H9 (cell line): ENCODE measurements around the gene ITGA8. TPM values are rescaled to one million over a fixed set of nuclear protein-coding genes. Genes with fewer than 3 reads are reported as not detected.

Experiments
- DNase-seq: peaks from one replicate; pipeline ENCODE4 v3.0.0-alpha.2; 2017
- H2AFZ ChIP-seq: one replicate; pipeline ENCODE4 v1.6.1; 2013; ENCODE audit warnings: mild to moderate bottlenecking, low read length, control low read depth, moderate library complexity
- H2AK5ac ChIP-seq: 2 replicates; pipeline ENCODE4 v1.6.1; 2013; ENCODE audit warnings: low read length, control low read depth, mixed read lengths; ENCODE audit not compliant: insufficient read length
- H2BK120ac ChIP-seq: one replicate; pipeline ENCODE4 v1.6.1; 2013; ENCODE audit warnings: low read depth, mild to moderate bottlenecking, low read length, control low read depth, inconsistent platforms; ENCODE audit not compliant: poor library complexity, severe bottlenecking
- H2BK12ac ChIP-seq: 2 replicates; pipeline ENCODE4 v1.6.1; 2013; ENCODE audit warnings: low read length, control low read depth, mixed read lengths, low read depth; ENCODE audit not compliant: insufficient read length
- H2BK15ac ChIP-seq: 2 replicates; pipeline ENCODE4 v1.6.1; 2013; ENCODE audit warnings: low read depth, low read length, control low read depth
- H2BK20ac ChIP-seq: one replicate; pipeline ENCODE4 v1.6.1; 2013; ENCODE audit warnings: low read depth, mild to moderate bottlenecking, low read length, control low read depth, inconsistent platforms; ENCODE audit not compliant: poor library complexity, severe bottlenecking
- H2BK5ac ChIP-seq: 2 replicates; pipeline ENCODE4 v1.6.1; 2013; ENCODE audit warnings: low read length, control low read depth, mixed read lengths; ENCODE audit not compliant: insufficient read length
- H3K14ac ChIP-seq: 2 replicates; pipeline ENCODE4 v1.6.1; 2013; ENCODE audit warnings: low read length, control low read depth; ENCODE audit not compliant: insufficient read depth
- H3K18ac ChIP-seq: 2 replicates; pipeline ENCODE4 v1.6.1; 2013; ENCODE audit warnings: low read depth, mild to moderate bottlenecking, mixed read lengths, low read length, control low read depth; ENCODE audit not compliant: insufficient read length
- H3K23ac ChIP-seq: 2 replicates; pipeline ENCODE4 v1.6.1; 2013; ENCODE audit warnings: low read length, control low read depth, mixed read lengths, low read depth; ENCODE audit not compliant: insufficient read length
- H3K23me2 ChIP-seq: 2 replicates; pipeline ENCODE4 v1.6.1; 2013; ENCODE audit warnings: low read depth, mild to moderate bottlenecking, mixed read lengths, low read length, control low read depth; ENCODE audit not compliant: insufficient read length, poor library complexity, severe bottlenecking
- H3K27ac ChIP-seq: 2 replicates; pipeline ENCODE4 v1.5.1; 2013; ENCODE audit warnings: low read length, control low read depth, mixed read lengths, low read depth; ENCODE audit not compliant: insufficient read length
- H3K27me3 ChIP-seq: 2 replicates; pipeline ENCODE4 v1.6.1; 2013; ENCODE audit warnings: low read length, control low read depth, inconsistent platforms; ENCODE audit not compliant: insufficient read depth
- H3K4ac ChIP-seq: 2 replicates; pipeline ENCODE4 v1.6.1; 2013; ENCODE audit warnings: low read depth, mild to moderate bottlenecking, control low read depth, inconsistent platforms, low read length, moderate library complexity
- H3K4me1 ChIP-seq: 2 replicates; pipeline ENCODE4 v1.6.1; 2013; ENCODE audit warnings: low read length, control low read depth, inconsistent platforms; ENCODE audit not compliant: insufficient read depth
- H3K4me2 ChIP-seq: 2 replicates; pipeline ENCODE4 v1.6.1; 2013; ENCODE audit warnings: low read length, control low read depth, mixed read lengths; ENCODE audit not compliant: insufficient read length, insufficient read depth
- H3K56ac ChIP-seq: 2 replicates; pipeline ENCODE4 v1.6.1; 2013; ENCODE audit warnings: low read depth, mild to moderate bottlenecking, mixed read lengths, low read length, control low read depth; ENCODE audit not compliant: insufficient read length
- H3K79me1 ChIP-seq: 2 replicates; pipeline ENCODE4 v1.6.1; 2013; ENCODE audit warnings: low read depth, mild to moderate bottlenecking, moderate library complexity, low read length, control low read depth, inconsistent platforms; ENCODE audit not compliant: insufficient read depth, poor library complexity, severe bottlenecking
- H3K79me2 ChIP-seq: 2 replicates; pipeline ENCODE4 v1.6.1; 2013; ENCODE audit warnings: low read length, control low read depth, inconsistent platforms; ENCODE audit not compliant: insufficient read depth
- H3K9ac ChIP-seq: 2 replicates; pipeline ENCODE4 v1.6.1; 2013; ENCODE audit warnings: low read length, control low read depth, mixed read lengths; ENCODE audit not compliant: insufficient read length; ENCODE audit errors: extremely low read depth
- H3K9me3 ChIP-seq: one replicate; pipeline ENCODE4 v1.6.1; 2013; ENCODE audit warnings: low read depth, low read length, inconsistent platforms; ENCODE audit not compliant: control insufficient read depth
- H3T11ph ChIP-seq: one replicate; pipeline ENCODE4 v1.6.1; 2013; ENCODE audit warnings: mild to moderate bottlenecking, low read length, control low read depth, inconsistent platforms
- H4K20me1 ChIP-seq: one replicate; pipeline ENCODE4 v1.6.1; 2013; ENCODE audit not compliant: control insufficient read depth, insufficient read length, insufficient read depth
- H4K5ac ChIP-seq: 2 replicates; pipeline ENCODE4 v1.6.1; 2013; ENCODE audit warnings: low read depth, mild to moderate bottlenecking, mixed read lengths, low read length, control low read depth; ENCODE audit not compliant: insufficient read length
- H4K8ac ChIP-seq: replicated peaks from 2 replicates; pipeline ENCODE4 v1.6.1; 2013; ENCODE audit warnings: low read length, control low read depth, mixed read lengths, low read depth; ENCODE audit not compliant: insufficient read length
- H4K91ac ChIP-seq: 2 replicates; pipeline ENCODE4 v1.6.1; 2013; ENCODE audit warnings: low read depth, mild to moderate bottlenecking, moderate library complexity, mixed read lengths, low read length, control low read depth; ENCODE audit not compliant: insufficient read length
- H3K27ac Mint-ChIP-seq, 3 experiments: 2 replicates in 2 of 3; 3 replicates in 1 of 3; pipeline ENCODE4 v1.8.0; 2020 to 2021; ENCODE audit warnings: mixed read lengths in 3 of 3, mild to moderate bottlenecking in 1 of 3, moderate library complexity in 1 of 3
- H3K27me3 Mint-ChIP-seq: 2 replicates; pipeline ENCODE4 v1.8.0; 2021; ENCODE audit warnings: low read depth, mild to moderate bottlenecking, moderate library complexity, mixed read lengths
- H3K36me3 Mint-ChIP-seq, 3 experiments: 2 replicates in 2 of 3; 3 replicates in 1 of 3; pipeline ENCODE4 v1.8.0; 2020 to 2021; ENCODE audit warnings: low read depth in 3 of 3, mixed read lengths in 3 of 3; ENCODE audit not compliant: insufficient read depth in 1 of 3
- H3K4me1 Mint-ChIP-seq, 2 experiments: 2 replicates each; pipeline ENCODE4 v1.8.0; 2020; ENCODE audit warnings: mixed read lengths in 2 of 2
- H3K4me3 Mint-ChIP-seq, 2 experiments: 2 replicates in 1 of 2; 3 replicates in 1 of 2; pipeline ENCODE4 v1.8.0; 2020 to 2021; ENCODE audit warnings: mild to moderate bottlenecking in 2 of 2, mixed read lengths in 2 of 2, moderate library complexity in 1 of 2
- H3K9me3 Mint-ChIP-seq, 2 experiments: 2 replicates in 1 of 2; 3 replicates in 1 of 2; pipeline ENCODE4 v1.8.0; 2020; ENCODE audit warnings: mild to moderate bottlenecking in 2 of 2, mixed read lengths in 2 of 2, moderate library complexity in 1 of 2
- WGBS: extraction: QIAGEN DNeasy Blood & Tissue Kit; methylation state at CpG from one replicate; pipeline ENCODE4 v1.1.7; 2013; ENCODE audit warnings: missing lambda C conversion rate, low lambda C conversion rate, mixed read lengths; ENCODE audit not compliant: insufficient read length; ENCODE audit errors: extremely low coverage; 5-methylcytosine and 5-hydroxymethylcytosine counted together
- total RNA-seq: library from RNA; stranded (reverse); gene quantifications from 2 replicates; pipeline ENCODE4 v1.2.1, GENCODE V29; 2021
- TF ChIP-seq, protein P1 (sequence below): fragments of 200-600 bp; sonication (generic); conservative IDR thresholded peaks from 3 replicates; pipeline ENCODE4 v1.8.0; 2021; ENCODE audit warnings: antibody characterized with exemption, mild to moderate bottlenecking

ITGA8 gene
- total RNA-seq, 1 experiment from 2014 or later = not detected

DNA sequence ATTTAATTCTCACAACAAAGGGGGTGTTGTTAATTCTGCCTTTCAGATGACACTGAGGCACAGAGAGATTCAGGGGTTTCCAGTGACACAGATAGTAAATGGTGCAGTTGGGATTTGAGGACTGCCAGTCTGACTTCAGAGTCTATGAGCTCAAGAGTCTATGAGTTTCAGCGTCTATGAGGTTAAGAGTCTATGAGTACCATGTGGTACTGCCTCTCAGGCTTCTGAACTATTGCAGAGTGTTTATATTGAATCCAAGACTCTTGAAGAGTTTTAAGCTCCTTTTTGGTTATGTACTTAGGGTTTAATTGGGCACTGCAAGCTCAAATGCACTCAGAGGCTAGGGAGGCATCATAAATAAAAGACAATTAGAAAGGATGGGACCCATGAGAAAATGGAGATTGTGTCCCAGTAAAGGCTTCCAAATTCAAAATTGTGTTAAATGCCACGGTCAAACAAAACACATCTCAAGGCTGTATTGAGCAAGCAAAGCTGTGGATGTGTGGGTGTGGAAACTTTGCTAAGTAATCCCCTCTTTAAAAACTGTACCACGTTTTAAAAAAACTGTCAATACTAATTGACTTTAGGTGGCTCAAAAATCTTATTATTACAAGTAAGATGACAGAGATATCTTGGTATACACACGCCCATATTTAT lies 224.7 kb downstream of the ITGA8 start:
- Histone ChIP-seq H3K56ac (no peak overlapping the region), H2BK5ac (no peak overlapping the region), H2AFZ (no peak overlapping the region), H4K91ac (no peak overlapping the region), H3K9ac (no peak overlapping the region), H4K8ac (no peak overlapping the region), H2BK12ac (no peak overlapping the region), H3K23ac (no peak overlapping the region), H3K27me3 (no peaks in the 10 kb centered on the region), H3K4me1 (no peaks in the 10 kb centered on the region), H3K14ac (no peak overlapping the region), H4K5ac (no peak overlapping the region), H2BK20ac (no peak overlapping the region), H3K4ac (no peak overlapping the region), H2AK5ac (no peak overlapping the region), H4K20me1 (no peaks in the 10 kb centered on the region), H3K79me1 (no peaks in the 10 kb centered on the region), H3T11ph (no peak overlapping the region), H3K27ac (no peak overlapping the region), H3K9me3 (no peaks in the 10 kb centered on the region), H3K79me2 (no peaks in the 10 kb centered on the region), H2BK15ac (no peak overlapping the region), H2BK120ac (no peak overlapping the region), H3K18ac (no peak overlapping the region), H3K4me2 (no peak overlapping the region), H3K23me2 (no peaks in the 10 kb centered on the region)
- TF ChIP-seq, protein P1, sequence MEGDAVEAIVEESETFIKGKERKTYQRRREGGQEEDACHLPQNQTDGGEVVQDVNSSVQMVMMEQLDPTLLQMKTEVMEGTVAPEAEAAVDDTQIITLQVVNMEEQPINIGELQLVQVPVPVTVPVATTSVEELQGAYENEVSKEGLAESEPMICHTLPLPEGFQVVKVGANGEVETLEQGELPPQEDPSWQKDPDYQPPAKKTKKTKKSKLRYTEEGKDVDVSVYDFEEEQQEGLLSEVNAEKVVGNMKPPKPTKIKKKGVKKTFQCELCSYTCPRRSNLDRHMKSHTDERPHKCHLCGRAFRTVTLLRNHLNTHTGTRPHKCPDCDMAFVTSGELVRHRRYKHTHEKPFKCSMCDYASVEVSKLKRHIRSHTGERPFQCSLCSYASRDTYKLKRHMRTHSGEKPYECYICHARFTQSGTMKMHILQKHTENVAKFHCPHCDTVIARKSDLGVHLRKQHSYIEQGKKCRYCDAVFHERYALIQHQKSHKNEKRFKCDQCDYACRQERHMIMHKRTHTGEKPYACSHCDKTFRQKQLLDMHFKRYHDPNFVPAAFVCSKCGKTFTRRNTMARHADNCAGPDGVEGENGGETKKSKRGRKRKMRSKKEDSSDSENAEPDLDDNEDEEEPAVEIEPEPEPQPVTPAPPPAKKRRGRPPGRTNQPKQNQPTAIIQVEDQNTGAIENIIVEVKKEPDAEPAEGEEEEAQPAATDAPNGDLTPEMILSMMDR = no peak
- H3K27me3 Mint-ChIP-seq = peaks cover 35% of the 10 kb centered on the region
- H3K9me3 Mint-ChIP-seq = peaks cover 4 to 11% of the 10 kb centered on the region in 2 experiments; a peak in 4 of 5 replicates
- DNase-seq = no peak
- peaks cover 0 to 6% (median 0%) of the 10 kb centered on the region in 3 experiments; a peak in 2 of 7 replicates for H3K36me3 Mint-ChIP-seq
- no peak overlapping the region for H3K4me3 Mint-ChIP-seq
- H3K4me1 Mint-ChIP-seq = peaks cover 0 to 7% of the 10 kb centered on the region in 2 experiments; a peak in 2 of 4 replicates
- no CpG with 5 or more reads among the region's 4 CpGs for WGBS
- no peak overlapping the region for H3K27ac Mint-ChIP-seq
